ENCODE results near the gene CACFD1. TPM values are rescaled to one million over a fixed set of nuclear protein-coding genes. Genes with fewer than 3 reads are reported as not detected.

CACFD1 gene
- total RNA-seq, 4 donors from 2014 or later: 7.0 to 28.3 (median 10.1) TPM

DNA sequence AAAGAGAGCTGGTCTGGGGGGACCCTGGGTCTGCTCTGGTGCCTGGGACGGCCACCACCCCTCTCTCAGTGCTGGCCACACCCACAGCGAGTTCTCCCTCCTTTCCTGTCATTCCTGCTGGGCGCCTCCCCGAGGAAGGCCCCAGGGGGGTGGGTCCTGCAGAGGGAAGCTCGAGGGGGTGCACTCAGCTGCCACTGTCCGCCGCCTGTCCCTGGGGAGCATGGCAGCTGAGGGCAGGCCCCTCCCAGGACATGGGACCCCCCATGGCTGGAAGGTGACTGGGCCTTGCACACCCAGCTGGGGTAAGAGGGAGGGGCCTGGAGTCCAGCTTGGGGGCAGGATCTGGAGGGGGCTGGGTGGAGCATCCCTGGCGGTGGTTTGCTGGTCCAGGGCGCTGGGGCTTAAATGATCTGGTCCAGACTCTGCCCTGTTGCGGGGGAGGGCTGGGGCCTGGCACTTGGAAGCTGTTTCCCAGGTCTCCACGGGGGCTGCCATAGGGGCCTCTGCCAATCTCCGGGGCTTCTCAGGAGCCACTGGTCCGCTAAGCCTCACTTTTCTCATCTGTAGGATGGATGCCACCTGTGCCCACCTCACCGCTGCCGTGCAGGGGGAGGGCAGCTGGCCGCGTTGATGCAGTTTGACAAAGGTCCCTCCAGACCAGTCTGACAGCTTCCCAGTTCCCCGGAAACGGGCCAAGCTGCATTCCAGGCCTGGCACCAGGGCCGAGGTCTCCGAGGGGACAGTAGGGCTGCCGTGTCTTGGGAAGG, 25.1 kb downstream of the CACFD1 start:
- Histone ChIP-seq H3K36me3 (no peaks in the 10 kb centered on the region), H3K4me3 (no peak overlapping the region), H3K9me3 (no peaks in the 10 kb centered on the region), H3K27ac (no peak overlapping the region), H3K4me1 (no peaks in the 10 kb centered on the region), H3K27me3 (no peaks in the 10 kb centered on the region)
- DNase-seq: no peak
- TF ChIP-seq, protein P1, sequence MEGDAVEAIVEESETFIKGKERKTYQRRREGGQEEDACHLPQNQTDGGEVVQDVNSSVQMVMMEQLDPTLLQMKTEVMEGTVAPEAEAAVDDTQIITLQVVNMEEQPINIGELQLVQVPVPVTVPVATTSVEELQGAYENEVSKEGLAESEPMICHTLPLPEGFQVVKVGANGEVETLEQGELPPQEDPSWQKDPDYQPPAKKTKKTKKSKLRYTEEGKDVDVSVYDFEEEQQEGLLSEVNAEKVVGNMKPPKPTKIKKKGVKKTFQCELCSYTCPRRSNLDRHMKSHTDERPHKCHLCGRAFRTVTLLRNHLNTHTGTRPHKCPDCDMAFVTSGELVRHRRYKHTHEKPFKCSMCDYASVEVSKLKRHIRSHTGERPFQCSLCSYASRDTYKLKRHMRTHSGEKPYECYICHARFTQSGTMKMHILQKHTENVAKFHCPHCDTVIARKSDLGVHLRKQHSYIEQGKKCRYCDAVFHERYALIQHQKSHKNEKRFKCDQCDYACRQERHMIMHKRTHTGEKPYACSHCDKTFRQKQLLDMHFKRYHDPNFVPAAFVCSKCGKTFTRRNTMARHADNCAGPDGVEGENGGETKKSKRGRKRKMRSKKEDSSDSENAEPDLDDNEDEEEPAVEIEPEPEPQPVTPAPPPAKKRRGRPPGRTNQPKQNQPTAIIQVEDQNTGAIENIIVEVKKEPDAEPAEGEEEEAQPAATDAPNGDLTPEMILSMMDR (IDR thresholded peaks at IDR 0.05 in 4 of 5, conservative IDR thresholded peaks at IDR 0.05 in 1 of 5): no peak
- no peak for TF ChIP-seq POLR2A (IDR thresholded peaks at IDR 0.05)
- in situ Hi-C loops (cut with MboI; ENCODE audit: low sequenced_read_pairs in 4 of 4) (loop anchor here (5.0 to 25.0 kb wide), 6 partner anchors 70 to 310 kb away; partner anchors contain the start of gene REXO4 (in 2 of the 4)), intact Hi-C loops (cut with DNase I; ENCODE audit: low total_unique reads) (loop anchor here (10.0 kb wide), 1 partner anchor 140 kb away; the partner anchor contains the start of genes MED22 and RPL7A)
- no peak for ATAC-seq

GRCh38 chr9:133485531-133486260, 25.9 kb downstream of the CACFD1 start:
- H3K4me1 ChIP-seq: no peaks in the 10 kb centered on the region
- no peaks in the 10 kb centered on the region for H3K27me3 ChIP-seq
- in situ Hi-C loops (cut with MboI; ENCODE audit: low sequenced_read_pairs in 4 of 4): loop anchor here (5.0 to 25.0 kb wide), 5 partner anchors 71 to 311 kb away; partner anchors contain the start of gene REXO4 (in 2 of the 4)
- H3K9me3 ChIP-seq: no peaks in the 10 kb centered on the region
- TF ChIP-seq POLR2A (IDR thresholded peaks at IDR 0.05): no peak
- intact Hi-C loops (cut with DNase I; ENCODE audit: low total_unique reads): loop anchor here (1.0 to 10.0 kb wide), 3 partner anchors 79 to 299 kb away; partner anchors contain the start of genes MED22 and RPL7A
- DNase-seq: no peak
- H3K27ac ChIP-seq: no peak overlapping the region
- no peak overlapping the region for H3K4me3 ChIP-seq
- H3K36me3 ChIP-seq: no peaks in the 10 kb centered on the region
- no peak for ATAC-seq

GRCh38 chr9:133487331-133487725, 27.6 kb downstream of the CACFD1 start:
- H3K4me1 ChIP-seq: peaks cover 8 to 12% of the 10 kb centered on the region in 2 donors
- H3K9me3 ChIP-seq: no peaks in the 10 kb centered on the region
- H3K36me3 ChIP-seq: no peaks in the 10 kb centered on the region
- no peak overlapping the region for H3K4me3 ChIP-seq
- ATAC-seq (no peak), DNase-seq (no peak)
- in situ Hi-C loops (cut with MboI; ENCODE audit: low sequenced_read_pairs in 4 of 4) (loop anchor here (5.0 to 25.0 kb wide), 5 partner anchors 73 to 313 kb away; partner anchors contain the start of gene REXO4 (in 2 of the 4)), intact Hi-C loops (cut with DNase I; ENCODE audit: low total_unique reads) (loop anchor here (10.0 kb wide), 1 partner anchor 143 kb away; the partner anchor contains the start of genes MED22 and RPL7A)
- H3K27ac ChIP-seq: no peak overlapping the region
- TF ChIP-seq, protein P1 (IDR thresholded peaks at IDR 0.05 in 4 of 5, conservative IDR thresholded peaks at IDR 0.05 in 1 of 5): no peak
- no peak for TF ChIP-seq POLR2A (IDR thresholded peaks at IDR 0.05)
- H3K27me3 ChIP-seq: no peaks in the 10 kb centered on the region

- no peaks in the 10 kb centered on the region for H3K36me3 ChIP-seq
- DNase-seq: no peak
- in situ Hi-C loops (cut with MboI; ENCODE audit: low sequenced_read_pairs in 4 of 4): loop anchor here (5.0 to 25.0 kb wide), 5 partner anchors 74 to 314 kb away; partner anchors contain the start of gene REXO4 (in 2 of the 4)
- no peak overlapping the region for H3K4me3 ChIP-seq
- ATAC-seq: no peak
- H3K9me3 ChIP-seq: no peaks in the 10 kb centered on the region
- intact Hi-C loops (cut with DNase I; ENCODE audit: low total_unique reads): loop anchor here (10.0 kb wide), 1 partner anchor 144 kb away; the partner anchor contains the start of genes MED22 and RPL7A
- H3K4me1 ChIP-seq: peaks cover 14 to 19% of the 10 kb centered on the region in 2 donors
- H3K27me3 ChIP-seq: no peaks in the 10 kb centered on the region
- TF ChIP-seq POLR2A (IDR thresholded peaks at IDR 0.05): no peak
- TF ChIP-seq, protein P1 (IDR thresholded peaks at IDR 0.05 in 4 of 5, conservative IDR thresholded peaks at IDR 0.05 in 1 of 5): no peak
- H3K27ac ChIP-seq: no peak overlapping the region
Observed at GRCh38 chr9:133488686-133489252, 29.0 kb downstream of the CACFD1 start.
